GM12878 (cell line): Measurements from ENCODE around the gene ZNF394.

Experiments used
- CBX3 ChIP-seq: fragments of 200-600 bp; sonication (generic); IDR thresholded peaks from 2 replicates; pipeline ENCODE4 v1.6.1; 2016; ENCODE audit warnings: low read depth, borderline replicate concordance
- CEBPZ ChIP-seq: fragments of 150-350 bp; IDR thresholded peaks from 2 replicates; pipeline ENCODE4 v1.6.1; 2016; ENCODE audit warnings: low read depth, low read length
- CHD2 ChIP-seq: IDR thresholded peaks from 2 replicates; pipeline ENCODE4 v1.6.1; 2011; ENCODE audit warnings: low read depth, low read length, improper control_type of control experiment, borderline replicate concordance
- CREB1 ChIP-seq: IDR thresholded peaks from 2 replicates; pipeline ENCODE4 v1.6.1; 2012; ENCODE audit warnings: low read depth, mild to moderate bottlenecking, inconsistent platforms
- CTCF ChIP-seq, 3 experiments: IDR thresholded peaks in 2 of 3; conservative IDR thresholded peaks in 1 of 3; 2 replicates each; pipeline ENCODE4 v1.5.1; 2011; ENCODE audit warnings: low read depth in 3 of 3, low read length in 3 of 3, mild to moderate bottlenecking in 3 of 3, control low read depth in 2 of 3, moderate library complexity in 2 of 3, inconsistent platforms in 1 of 3, mixed read lengths in 1 of 3; ENCODE audit not compliant: control insufficient read depth in 2 of 3, insufficient read depth in 1 of 3; ENCODE audit errors: extremely low read depth in 1 of 3
- ETV6 ChIP-seq, 2 experiments: fragments of 450-650 bp in 1 of 2; IDR thresholded peaks in 1 of 2; conservative IDR thresholded peaks in 1 of 2; 2 replicates each; pipeline ENCODE4 v1.6.1; 2014; ENCODE audit warnings: antibody characterized with exemption in 1 of 2, borderline replicate concordance in 1 of 2, low read depth in 1 of 2, mild to moderate bottlenecking in 1 of 2, moderate library complexity in 1 of 2
- GABPA ChIP-seq: IDR thresholded peaks from 2 replicates; pipeline ENCODE4 v1.6.1; 2014; ENCODE audit warnings: antibody characterized with exemption, low read depth, mild to moderate bottlenecking, inconsistent platforms
- HDAC2 ChIP-seq: fragments of 200-600 bp; sonication (generic); IDR thresholded peaks from 2 replicates; pipeline ENCODE4 v1.6.1; 2017
- IRF5 ChIP-seq: fragments of 450-650 bp; IDR thresholded peaks from 2 replicates; pipeline ENCODE4 v1.6.1; 2017; ENCODE audit warnings: borderline replicate concordance
- POLR2AphosphoS5 ChIP-seq: IDR thresholded peaks from 2 replicates; pipeline ENCODE4 v1.6.1; 2011; ENCODE audit warnings: mild to moderate bottlenecking, low read length, inconsistent platforms
- REST ChIP-seq: IDR thresholded peaks from 2 replicates; pipeline ENCODE4 v1.6.1; 2012; ENCODE audit warnings: mild to moderate bottlenecking, low read depth, low read length
- ZNF207 ChIP-seq: fragments of 450-650 bp; IDR thresholded peaks from 2 replicates; pipeline ENCODE4 v1.6.1; 2014; ENCODE audit warnings: antibody characterized with exemption, mild to moderate bottlenecking, borderline replicate concordance

GRCh38 chr7:99456288-99456687, 43.8 kb downstream of the ZNF394 start:
- TF ChIP-seq GABPA = no peak
- TF ChIP-seq REST = no peak
- TF ChIP-seq POLR2AphosphoS5 = no peak
- TF ChIP-seq IRF5 = no peak
- TF ChIP-seq CHD2 = no peak
- TF ChIP-seq ETV6 (conservative IDR thresholded peaks at IDR 0.05 in 1 of 2, IDR thresholded peaks at IDR 0.05 in 1 of 2; ENCODE audit: borderline replicate concordance in 1 of 2, low read depth in 1 of 2) = no peak
- no peak for TF ChIP-seq CBX3
- TF ChIP-seq HDAC2 = no peak
- TF ChIP-seq CREB1 = no peak
- TF ChIP-seq CTCF (IDR thresholded peaks at IDR 0.05 in 2 of 3, conservative IDR thresholded peaks at IDR 0.05 in 1 of 3; ENCODE audit: control insufficient read depth in 2 of 3, extremely low read depth in 1 of 3, insufficient read depth in 1 of 3, low read depth in 3 of 3, low read length in 3 of 3) = no peak
- no peak for TF ChIP-seq ZNF207
- no peak for TF ChIP-seq CEBPZ
